ENCODE results near the gene CNOT9. TPM values are rescaled to one million over a fixed set of nuclear protein-coding genes. Genes with fewer than 3 reads are reported as not detected.

CNOT9 gene
- total RNA-seq, 1 experiment from 2014 or later: 73.0 TPM

DNA sequence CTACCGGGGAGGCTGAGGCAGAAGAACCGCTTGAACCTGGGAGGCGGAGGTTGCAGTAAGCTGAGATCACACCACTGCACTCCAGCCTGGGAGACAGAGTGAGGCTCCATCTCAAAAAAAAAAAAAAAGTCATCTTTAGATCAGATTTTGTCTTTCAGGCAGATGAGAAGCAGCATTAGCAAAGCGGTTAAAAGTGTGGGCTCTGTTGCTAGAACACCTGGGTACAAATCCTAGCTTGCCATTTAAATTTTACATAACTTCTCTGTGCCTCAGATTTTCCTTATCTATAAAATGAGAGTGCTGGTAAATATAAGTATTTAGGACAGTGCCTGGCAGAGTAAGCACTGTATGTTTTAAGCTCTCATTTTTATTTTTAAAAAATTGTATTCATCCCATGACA is 8.2 kb downstream of the CNOT9 start:
- Histone ChIP-seq H3K4me1 (ENCODE audit: control insufficient read depth, insufficient read depth, low read length) (no peaks in the 10 kb centered on the region), H3K27me3 (ENCODE audit: control insufficient read depth, insufficient read depth, low read length) (no peaks in the 10 kb centered on the region), H3K36me3 (ENCODE audit: control insufficient read depth, insufficient read depth, low read length) (peaks cover 7% of the 10 kb centered on the region; the same call in 1 of the 2 replicates), H3K27ac (ENCODE audit: low read length) (no peak overlapping the region), H3K4me3 (ENCODE audit: low read depth in 2 of 2, low read length in 2 of 2) (no peak overlapping the region), H3K9me3 (ENCODE audit: control insufficient read depth, insufficient read depth, low read depth, low read length) (no peaks in the 10 kb centered on the region)
- ChIA-PET POLR2A (no interaction called here), CTCF (no interaction called here)
- in situ Hi-C loops (cut with HindIII; ENCODE audit: low pct_unique_long_range_greater_than_20kb, low sequenced_read_pairs): no loop called here
- TF ChIP-seq TCF7L2 (IDR thresholded peaks at IDR 0.05; ENCODE audit: low read depth, low read length): no peak
- TF ChIP-seq POLR2AphosphoS5 (IDR thresholded peaks at IDR 0.05; ENCODE audit: low read depth, low read length): no peak
- TF ChIP-seq, protein P1, sequence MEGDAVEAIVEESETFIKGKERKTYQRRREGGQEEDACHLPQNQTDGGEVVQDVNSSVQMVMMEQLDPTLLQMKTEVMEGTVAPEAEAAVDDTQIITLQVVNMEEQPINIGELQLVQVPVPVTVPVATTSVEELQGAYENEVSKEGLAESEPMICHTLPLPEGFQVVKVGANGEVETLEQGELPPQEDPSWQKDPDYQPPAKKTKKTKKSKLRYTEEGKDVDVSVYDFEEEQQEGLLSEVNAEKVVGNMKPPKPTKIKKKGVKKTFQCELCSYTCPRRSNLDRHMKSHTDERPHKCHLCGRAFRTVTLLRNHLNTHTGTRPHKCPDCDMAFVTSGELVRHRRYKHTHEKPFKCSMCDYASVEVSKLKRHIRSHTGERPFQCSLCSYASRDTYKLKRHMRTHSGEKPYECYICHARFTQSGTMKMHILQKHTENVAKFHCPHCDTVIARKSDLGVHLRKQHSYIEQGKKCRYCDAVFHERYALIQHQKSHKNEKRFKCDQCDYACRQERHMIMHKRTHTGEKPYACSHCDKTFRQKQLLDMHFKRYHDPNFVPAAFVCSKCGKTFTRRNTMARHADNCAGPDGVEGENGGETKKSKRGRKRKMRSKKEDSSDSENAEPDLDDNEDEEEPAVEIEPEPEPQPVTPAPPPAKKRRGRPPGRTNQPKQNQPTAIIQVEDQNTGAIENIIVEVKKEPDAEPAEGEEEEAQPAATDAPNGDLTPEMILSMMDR (IDR thresholded peaks at IDR 0.05): no peak
- TF ChIP-seq, protein P2, sequence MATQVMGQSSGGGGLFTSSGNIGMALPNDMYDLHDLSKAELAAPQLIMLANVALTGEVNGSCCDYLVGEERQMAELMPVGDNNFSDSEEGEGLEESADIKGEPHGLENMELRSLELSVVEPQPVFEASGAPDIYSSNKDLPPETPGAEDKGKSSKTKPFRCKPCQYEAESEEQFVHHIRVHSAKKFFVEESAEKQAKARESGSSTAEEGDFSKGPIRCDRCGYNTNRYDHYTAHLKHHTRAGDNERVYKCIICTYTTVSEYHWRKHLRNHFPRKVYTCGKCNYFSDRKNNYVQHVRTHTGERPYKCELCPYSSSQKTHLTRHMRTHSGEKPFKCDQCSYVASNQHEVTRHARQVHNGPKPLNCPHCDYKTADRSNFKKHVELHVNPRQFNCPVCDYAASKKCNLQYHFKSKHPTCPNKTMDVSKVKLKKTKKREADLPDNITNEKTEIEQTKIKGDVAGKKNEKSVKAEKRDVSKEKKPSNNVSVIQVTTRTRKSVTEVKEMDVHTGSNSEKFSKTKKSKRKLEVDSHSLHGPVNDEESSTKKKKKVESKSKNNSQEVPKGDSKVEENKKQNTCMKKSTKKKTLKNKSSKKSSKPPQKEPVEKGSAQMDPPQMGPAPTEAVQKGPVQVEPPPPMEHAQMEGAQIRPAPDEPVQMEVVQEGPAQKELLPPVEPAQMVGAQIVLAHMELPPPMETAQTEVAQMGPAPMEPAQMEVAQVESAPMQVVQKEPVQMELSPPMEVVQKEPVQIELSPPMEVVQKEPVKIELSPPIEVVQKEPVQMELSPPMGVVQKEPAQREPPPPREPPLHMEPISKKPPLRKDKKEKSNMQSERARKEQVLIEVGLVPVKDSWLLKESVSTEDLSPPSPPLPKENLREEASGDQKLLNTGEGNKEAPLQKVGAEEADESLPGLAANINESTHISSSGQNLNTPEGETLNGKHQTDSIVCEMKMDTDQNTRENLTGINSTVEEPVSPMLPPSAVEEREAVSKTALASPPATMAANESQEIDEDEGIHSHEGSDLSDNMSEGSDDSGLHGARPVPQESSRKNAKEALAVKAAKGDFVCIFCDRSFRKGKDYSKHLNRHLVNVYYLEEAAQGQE (IDR thresholded peaks at IDR 0.05; ENCODE audit: insufficient read depth in 1 of 2, low read depth in 2 of 2, low read length in 1 of 2): no peak
- TF ChIP-seq SIN3A (IDR thresholded peaks at IDR 0.05; ENCODE audit: borderline replicate concordance, insufficient read depth, low read depth, low read length): no peak
- no TSS peak for BruUV-seq (replicated peaks)
- DNase-seq (ENCODE audit: low read depth, low spot score): no peak
- ATAC-seq: no peak
- intact Hi-C loops (cut with micrococcal nuclease; ENCODE audit: unreplicated experiment): no loop called here

DNA sequence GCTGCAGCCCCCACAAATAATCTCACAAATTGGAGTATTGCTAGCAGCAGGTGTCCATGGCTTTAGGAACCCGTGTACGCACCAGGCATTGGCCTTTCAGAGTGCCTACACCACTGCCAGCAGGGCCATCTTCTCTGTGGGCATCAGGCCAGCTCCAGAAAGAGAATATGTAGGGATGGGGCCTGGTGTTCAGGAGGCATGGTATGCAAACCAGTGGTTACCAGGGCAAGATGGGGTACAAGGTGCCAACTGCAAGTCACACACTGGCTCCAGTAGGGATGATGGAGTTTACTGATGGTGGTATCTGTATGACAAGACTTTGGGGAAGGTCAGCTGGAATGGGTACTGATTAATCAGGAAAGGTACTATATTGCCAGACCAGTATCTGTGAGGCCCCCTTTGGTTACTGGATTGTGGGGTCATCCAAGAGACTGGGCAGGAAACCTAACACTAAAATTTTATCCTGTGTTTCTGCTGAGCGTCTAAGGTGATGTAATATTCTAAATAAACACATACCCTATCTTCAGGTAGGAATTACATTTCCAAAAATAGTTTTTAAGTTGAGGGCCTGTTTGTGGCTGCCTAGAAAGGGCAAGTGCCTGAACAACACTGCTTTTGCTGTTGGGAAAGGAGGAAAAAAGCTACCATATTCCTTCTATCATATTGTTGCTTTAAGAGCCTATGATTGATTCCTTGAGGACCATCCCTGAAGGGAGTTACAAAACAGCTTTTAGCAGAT is 9.0 kb downstream of the CNOT9 start:
- Histone ChIP-seq H3K4me1 (ENCODE audit: control insufficient read depth, insufficient read depth, low read length) (no peaks in the 10 kb centered on the region), H3K27ac (ENCODE audit: low read length) (no peak overlapping the region), H3K36me3 (ENCODE audit: control insufficient read depth, insufficient read depth, low read length) (peaks cover 9% of the 10 kb centered on the region; the same call in 1 of the 2 replicates), H3K4me3 (ENCODE audit: low read depth in 2 of 2, low read length in 2 of 2) (no peak overlapping the region), H3K27me3 (ENCODE audit: control insufficient read depth, insufficient read depth, low read length) (no peaks in the 10 kb centered on the region), H3K9me3 (ENCODE audit: control insufficient read depth, insufficient read depth, low read depth, low read length) (no peaks in the 10 kb centered on the region)
- in situ Hi-C loops (cut with HindIII; ENCODE audit: low pct_unique_long_range_greater_than_20kb, low sequenced_read_pairs) (no loop called here), intact Hi-C loops (cut with micrococcal nuclease; ENCODE audit: unreplicated experiment) (no loop called here)
- no peak for ATAC-seq
- DNase-seq (ENCODE audit: low read depth, low spot score): no peak
- TF ChIP-seq TCF7L2 (IDR thresholded peaks at IDR 0.05; ENCODE audit: low read depth, low read length): no peak
- TF ChIP-seq, protein P2 (IDR thresholded peaks at IDR 0.05; ENCODE audit: insufficient read depth in 1 of 2, low read depth in 2 of 2, low read length in 1 of 2): no peak
- TF ChIP-seq, protein P1 (IDR thresholded peaks at IDR 0.05): no peak
- no peak for TF ChIP-seq SIN3A (IDR thresholded peaks at IDR 0.05; ENCODE audit: borderline replicate concordance, insufficient read depth, low read depth, low read length)
- no peak for TF ChIP-seq POLR2AphosphoS5 (IDR thresholded peaks at IDR 0.05; ENCODE audit: low read depth, low read length)
- POLR2A ChIA-PET: no interaction called here
- CTCF ChIA-PET: no interaction called here
- no TSS peak for BruUV-seq (replicated peaks)

Measured in Panc1 (cell line).